ENCODE data around the gene DVL2. TPM values are rescaled to one million over a fixed set of nuclear protein-coding genes. Genes with fewer than 3 reads are reported as not detected.

DVL2 gene
- total RNA-seq, 4 donors from 2014 or later: 21.4 to 58.0 (median 37.3) TPM

DNA sequence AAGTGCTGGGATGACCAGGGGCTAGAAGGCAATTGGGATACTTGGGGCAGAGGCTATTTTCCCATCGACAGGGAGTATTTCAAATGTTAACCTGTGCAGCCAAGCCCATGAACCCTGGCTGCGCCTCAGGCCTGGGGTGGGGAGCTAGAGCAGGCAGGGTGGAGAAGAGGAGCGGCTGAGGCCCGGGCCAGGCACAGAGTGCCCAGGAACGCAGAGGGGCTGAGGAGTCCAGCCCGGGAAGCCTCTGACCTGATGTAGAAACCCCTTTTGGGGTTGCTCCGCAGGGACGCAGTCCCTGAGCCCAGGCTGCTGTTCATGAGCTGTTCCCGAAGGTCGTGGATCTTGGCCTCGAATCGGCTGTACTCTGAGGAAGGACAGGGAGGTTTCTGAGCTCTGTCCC lies 38.3 kb downstream of the DVL2 start:
- Histone ChIP-seq H3K4me3 (no peak overlapping the region), H3K27me3 (no peaks in the 10 kb centered on the region), H3K27ac (no peak overlapping the region), H3K9me3 (no peaks in the 10 kb centered on the region), H3K4me1 (no peaks in the 10 kb centered on the region), H3K36me3 (peaks cover 0 to 71% (median 17%) of the 10 kb centered on the region in 3 donors)
- TF ChIP-seq, protein P1, sequence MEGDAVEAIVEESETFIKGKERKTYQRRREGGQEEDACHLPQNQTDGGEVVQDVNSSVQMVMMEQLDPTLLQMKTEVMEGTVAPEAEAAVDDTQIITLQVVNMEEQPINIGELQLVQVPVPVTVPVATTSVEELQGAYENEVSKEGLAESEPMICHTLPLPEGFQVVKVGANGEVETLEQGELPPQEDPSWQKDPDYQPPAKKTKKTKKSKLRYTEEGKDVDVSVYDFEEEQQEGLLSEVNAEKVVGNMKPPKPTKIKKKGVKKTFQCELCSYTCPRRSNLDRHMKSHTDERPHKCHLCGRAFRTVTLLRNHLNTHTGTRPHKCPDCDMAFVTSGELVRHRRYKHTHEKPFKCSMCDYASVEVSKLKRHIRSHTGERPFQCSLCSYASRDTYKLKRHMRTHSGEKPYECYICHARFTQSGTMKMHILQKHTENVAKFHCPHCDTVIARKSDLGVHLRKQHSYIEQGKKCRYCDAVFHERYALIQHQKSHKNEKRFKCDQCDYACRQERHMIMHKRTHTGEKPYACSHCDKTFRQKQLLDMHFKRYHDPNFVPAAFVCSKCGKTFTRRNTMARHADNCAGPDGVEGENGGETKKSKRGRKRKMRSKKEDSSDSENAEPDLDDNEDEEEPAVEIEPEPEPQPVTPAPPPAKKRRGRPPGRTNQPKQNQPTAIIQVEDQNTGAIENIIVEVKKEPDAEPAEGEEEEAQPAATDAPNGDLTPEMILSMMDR (IDR thresholded peaks at IDR 0.05): no peak
- TF ChIP-seq POLR2A (IDR thresholded peaks at IDR 0.05): no peak
- DNase-seq: no peak
- intact Hi-C loops (cut with DNase I): no loop called here
- WGBS, 2 donors: 92% methylated on average over 6 of the region's 12 CpGs; no CpG with 5 or more reads in 1 of the 2 donors

DNA sequence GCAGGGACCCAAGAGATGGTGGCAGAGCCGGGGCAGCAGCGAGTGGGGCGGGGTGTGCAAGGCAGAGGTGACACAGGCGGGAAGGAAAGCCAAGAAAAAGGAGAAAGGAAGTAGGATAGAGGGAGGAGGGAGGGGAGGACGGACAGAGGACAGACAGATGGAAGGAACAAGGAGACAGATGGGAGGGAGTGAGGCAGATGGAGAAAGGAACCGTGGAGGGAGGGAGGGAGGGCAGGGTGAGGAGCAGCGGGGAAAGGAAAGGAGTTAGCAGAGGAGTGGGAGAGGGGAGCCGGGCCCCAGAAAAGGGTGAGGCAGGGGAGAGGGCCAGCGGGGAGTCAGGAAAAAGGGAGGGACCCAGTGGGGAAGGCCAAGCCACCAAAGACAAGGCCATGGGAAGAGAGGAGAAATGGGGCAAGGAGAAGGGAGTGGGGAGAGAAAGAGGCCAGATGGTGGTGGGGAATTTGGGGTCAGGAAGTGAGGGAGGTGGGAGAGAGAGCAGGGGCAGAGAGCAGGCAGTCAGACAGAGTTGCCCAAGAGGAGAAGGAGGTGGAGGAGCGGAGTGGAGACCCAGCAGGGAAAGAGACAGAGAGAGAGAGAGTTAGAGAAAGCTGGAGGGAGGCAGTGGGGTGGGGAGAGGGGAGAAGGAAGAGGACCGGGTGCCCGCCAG lies 41.9 kb downstream of the DVL2 start:
- peaks cover 0 to 71% (median 17%) of the 10 kb centered on the region in 3 donors for H3K36me3 ChIP-seq
- no peaks in the 10 kb centered on the region for H3K4me1 ChIP-seq
- no peak overlapping the region for H3K4me3 ChIP-seq
- no peak overlapping the region for H3K27ac ChIP-seq
- intact Hi-C loops (cut with DNase I): no loop called here
- TF ChIP-seq, protein P1 (IDR thresholded peaks at IDR 0.05): no peak
- no peak for TF ChIP-seq POLR2A (IDR thresholded peaks at IDR 0.05)
- no peak for DNase-seq
- no peaks in the 10 kb centered on the region for H3K9me3 ChIP-seq
- H3K27me3 ChIP-seq: no peaks in the 10 kb centered on the region
- 72 to 77% methylated on average over 12 of the region's 12 CpGs for WGBS, 2 donors

DNA sequence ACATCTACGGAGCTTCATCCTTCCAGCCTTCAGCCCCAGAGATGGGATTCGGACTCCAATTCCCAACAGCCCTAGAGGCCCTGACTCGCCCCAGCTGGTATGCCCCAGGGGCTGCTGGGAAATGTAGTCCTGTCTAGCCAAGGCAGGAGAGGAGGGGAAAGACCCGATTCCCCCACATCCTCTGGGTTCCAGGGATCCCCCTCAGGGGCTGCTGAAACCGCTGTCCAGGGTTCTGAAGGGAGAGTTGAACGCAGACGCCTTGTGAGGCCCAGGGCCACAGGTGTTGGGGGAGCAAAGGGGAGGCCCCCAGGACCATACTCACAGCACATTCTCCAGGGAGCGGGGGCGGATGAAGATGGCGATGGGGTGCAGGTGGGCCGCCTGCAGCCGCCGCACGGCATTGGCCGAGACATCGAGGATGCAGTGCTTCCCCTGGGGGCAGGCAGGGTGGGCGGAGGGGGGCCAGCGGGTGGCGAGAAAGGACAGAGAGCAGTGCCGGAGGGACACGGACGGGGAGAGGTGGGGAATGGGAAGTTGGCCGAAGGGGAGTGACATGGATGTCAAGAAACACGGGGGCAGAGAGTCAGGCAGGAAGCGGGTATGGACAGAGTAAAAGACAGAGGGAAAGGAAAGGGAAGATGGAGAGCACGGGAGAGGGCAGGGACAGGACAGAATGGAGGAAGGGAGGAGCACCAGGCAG lies 42.6 kb downstream of the DVL2 start:
- no peaks in the 10 kb centered on the region for H3K9me3 ChIP-seq
- no peaks in the 10 kb centered on the region for H3K27me3 ChIP-seq
- no peaks in the 10 kb centered on the region for H3K4me1 ChIP-seq
- H3K27ac ChIP-seq: no peak overlapping the region
- TF ChIP-seq POLR2A (IDR thresholded peaks at IDR 0.05): no peak
- TF ChIP-seq, protein P1 (IDR thresholded peaks at IDR 0.05): no peak
- intact Hi-C loops (cut with DNase I): no loop called here
- peaks cover 0 to 65% (median 15%) of the 10 kb centered on the region in 3 donors for H3K36me3 ChIP-seq
- 81 to 88% methylated on average over 11 to 20 of the region's 26 CpGs for WGBS, 2 donors
- H3K4me3 ChIP-seq: no peak overlapping the region
- DNase-seq: no peak

DNA sequence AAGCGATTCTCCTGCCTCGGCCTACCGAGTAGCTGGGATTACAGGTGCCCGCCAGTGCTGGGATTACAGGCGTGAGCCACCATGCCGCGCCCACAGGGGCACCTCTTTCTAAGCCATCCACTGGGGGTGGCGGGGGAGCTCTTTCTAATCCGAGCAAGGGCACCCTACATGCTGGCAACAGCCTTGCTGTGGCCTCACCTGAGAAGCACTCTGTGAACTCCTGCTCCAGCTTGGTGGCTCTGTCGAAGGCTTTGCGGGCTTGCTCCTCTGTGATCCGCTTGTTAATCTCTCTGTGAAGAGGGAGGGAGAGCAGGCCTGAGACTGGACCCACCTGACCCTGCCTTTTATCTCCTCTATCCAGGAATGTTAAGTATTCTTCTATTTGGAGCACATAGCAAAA lies 43.2 kb downstream of the DVL2 start:
- Histone ChIP-seq H3K4me1 (no peaks in the 10 kb centered on the region), H3K27me3 (no peaks in the 10 kb centered on the region), H3K4me3 (no peak overlapping the region), H3K9me3 (no peaks in the 10 kb centered on the region), H3K36me3 (peaks cover 0 to 58% (median 8%) of the 10 kb centered on the region in 3 donors), H3K27ac (no peak overlapping the region)
- TF ChIP-seq, protein P1 (IDR thresholded peaks at IDR 0.05): no peak
- no peak for TF ChIP-seq POLR2A (IDR thresholded peaks at IDR 0.05)
- 80 to 96% methylated on average over 4 to 11 of the region's 12 CpGs for WGBS, 2 donors
- intact Hi-C loops (cut with DNase I): no loop called here
- DNase-seq: no peak

DNA sequence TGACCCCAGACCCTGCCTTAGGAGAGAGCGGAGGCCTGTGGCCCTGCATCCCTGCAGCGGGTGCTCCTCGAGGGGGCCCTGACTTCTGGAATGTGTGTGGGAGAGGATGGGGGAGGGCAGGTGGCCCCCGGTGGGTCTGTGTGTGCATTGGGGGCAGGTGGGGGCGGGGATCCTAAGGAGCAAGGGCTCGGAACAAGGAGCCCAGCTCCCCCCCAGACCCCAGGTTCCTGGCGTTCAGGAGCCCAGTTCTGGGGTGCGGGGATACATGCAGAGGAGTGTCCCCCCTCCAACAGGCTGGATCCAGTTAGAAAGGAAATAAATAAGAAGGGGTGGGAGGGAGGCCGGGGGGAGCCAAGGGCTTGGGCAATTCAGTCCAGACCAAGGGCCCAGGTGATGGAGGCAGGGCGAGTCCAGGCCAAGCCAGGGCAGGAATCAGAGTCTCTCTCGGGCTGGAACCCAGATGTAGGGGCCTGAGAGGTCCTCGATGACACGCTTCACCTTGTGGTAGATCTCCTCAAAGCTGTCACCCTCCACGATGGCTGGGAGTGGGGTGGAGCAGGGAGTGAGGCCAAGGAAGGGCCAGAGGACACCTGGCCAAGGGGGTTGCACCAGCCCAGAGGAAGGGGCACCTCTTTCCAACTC lies 43.9 kb downstream of the DVL2 start:
- WGBS, 2 donors: 80 to 86% methylated on average over 8 to 9 of the region's 14 CpGs
- Histone ChIP-seq H3K36me3 (peaks cover 0 to 51% (median 4%) of the 10 kb centered on the region in 3 donors), H3K27me3 (no peaks in the 10 kb centered on the region), H3K27ac (no peak overlapping the region), H3K4me3 (no peak overlapping the region), H3K4me1 (no peaks in the 10 kb centered on the region), H3K9me3 (no peaks in the 10 kb centered on the region)
- TF ChIP-seq POLR2A (IDR thresholded peaks at IDR 0.05): no peak
- TF ChIP-seq, protein P1 (IDR thresholded peaks at IDR 0.05): no peak
- intact Hi-C loops (cut with DNase I): no loop called here
- DNase-seq: no peak

All from esophagus squamous epithelium (tissue), 5 donors.